ENCODE data around the gene C5AR2.
"Not testable (repeated sequence)": the region's sequence is repeated elsewhere in the genome, so short reads cannot be mapped to it uniquely, and the experiment has no call there.

Gene C5AR2

GRCh38 chr19:47324502-47324901, 7.5 kb upstream of the C5AR2 start:
- Histone ChIP-seq H2AFZ (ENCODE audit: low read length) (no peak overlapping the region), H3K36me3 (ENCODE audit: insufficient read depth, low read length) (no peaks in the 10 kb centered on the region), H3K79me2 (ENCODE audit: insufficient read depth, low read length) (no peaks in the 10 kb centered on the region), H3K4me1 (ENCODE audit: insufficient read depth, low read length, severe bottlenecking) (no peaks in the 10 kb centered on the region), H3K4me3 (ENCODE audit: low read depth, low read length, poor library complexity, severe bottlenecking) (no peak overlapping the region), H4K20me1 (ENCODE audit: insufficient read depth, low read length) (no peaks in the 10 kb centered on the region), H3K9ac (ENCODE audit: low read length) (no peak overlapping the region), H3F3A (ENCODE audit: insufficient read depth, low read length) (no peaks in the 10 kb centered on the region), H3K4me2 (ENCODE audit: low read length) (no peak overlapping the region), H3K9me2 (ENCODE audit: low read depth, low read length) (no peaks in the 10 kb centered on the region), H3K9me3 (ENCODE audit: low read length) (0 out of 2 replicates have a peak, but pooled peaks cover 3% of the 10 kb centered on the region), H3K27me3 (ENCODE audit: insufficient read depth, low read length) (peaks cover 16% of the 10 kb centered on the region; the same call in 1 of the 2 replicates), H3K27ac (ENCODE audit: low read depth, low read length, poor library complexity, severe bottlenecking) (no peak overlapping the region)
- TF ChIP-seq CTCF (IDR thresholded peaks at IDR 0.05; ENCODE audit: low read length), result no peak
- TF ChIP-seq EZH2 (IDR thresholded peaks at IDR 0.05; ENCODE audit: borderline replicate concordance, low read length), result no peak

GRCh38 chr19:47330466-47330869, 1.5 kb upstream of the C5AR2 start:
- TF ChIP-seq EZH2 (IDR thresholded peaks at IDR 0.05; ENCODE audit: borderline replicate concordance, low read length) (no peak), CTCF (IDR thresholded peaks at IDR 0.05; ENCODE audit: low read length) (no peak)
- Histone ChIP-seq H3K27me3 (ENCODE audit: insufficient read depth, low read length) (no peaks in the 10 kb centered on the region), H2AFZ (ENCODE audit: low read length) (no peak overlapping the region), H3K9me3 (ENCODE audit: low read length) (no peaks in the 10 kb centered on the region), H3K4me3 (ENCODE audit: low read depth, low read length, poor library complexity, severe bottlenecking) (no peak overlapping the region), H3K27ac (ENCODE audit: low read depth, low read length, poor library complexity, severe bottlenecking) (no peak overlapping the region), H3K4me1 (ENCODE audit: insufficient read depth, low read length, severe bottlenecking) (no peaks in the 10 kb centered on the region), H3K79me2 (ENCODE audit: insufficient read depth, low read length) (no peaks in the 10 kb centered on the region), H3F3A (ENCODE audit: insufficient read depth, low read length) (no peaks in the 10 kb centered on the region), H3K9me2 (ENCODE audit: low read depth, low read length) (no peaks in the 10 kb centered on the region), H3K9ac (ENCODE audit: low read length) (no peak overlapping the region), H3K36me3 (ENCODE audit: insufficient read depth, low read length) (no peaks in the 10 kb centered on the region), H4K20me1 (ENCODE audit: insufficient read depth, low read length) (no peaks in the 10 kb centered on the region), H3K4me2 (ENCODE audit: low read length) (no peak overlapping the region)

DNA sequence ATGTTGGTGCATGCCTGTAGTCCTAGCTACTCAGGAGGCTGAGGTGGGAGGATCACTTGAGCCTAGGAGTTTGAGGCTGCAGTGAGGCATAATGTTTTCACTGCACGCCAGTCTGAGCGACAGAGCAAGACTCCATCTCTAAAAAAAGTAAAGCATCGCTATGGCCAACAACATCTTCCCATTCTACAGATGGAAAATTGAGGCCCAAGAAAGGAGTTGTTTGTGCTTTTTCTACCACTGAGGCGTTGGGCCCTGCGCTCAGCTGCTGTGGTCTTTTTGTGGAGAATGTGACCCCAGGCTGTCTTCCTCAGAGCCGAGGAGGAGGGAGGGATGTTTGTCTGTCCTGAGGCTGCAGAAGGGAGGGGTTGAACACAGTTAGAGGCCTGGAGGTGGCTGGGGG, 485 bp upstream of the C5AR2 start:
- Histone ChIP-seq H3K4me3 (ENCODE audit: low read depth, low read length, poor library complexity, severe bottlenecking) (no peak overlapping the region), H3K27me3 (ENCODE audit: insufficient read depth, low read length) (no peaks in the 10 kb centered on the region), H2AFZ (ENCODE audit: low read length) (no peak overlapping the region), H3K9me2 (ENCODE audit: low read depth, low read length) (no peaks in the 10 kb centered on the region), H3F3A (ENCODE audit: insufficient read depth, low read length) (no peaks in the 10 kb centered on the region), H3K79me2 (ENCODE audit: insufficient read depth, low read length) (no peaks in the 10 kb centered on the region), H3K9ac (ENCODE audit: low read length) (no peak overlapping the region), H3K4me1 (ENCODE audit: insufficient read depth, low read length, severe bottlenecking) (peaks cover 2% of the 10 kb centered on the region), H4K20me1 (ENCODE audit: insufficient read depth, low read length) (no peaks in the 10 kb centered on the region), H3K4me2 (ENCODE audit: low read length) (no peak overlapping the region), H3K27ac (ENCODE audit: low read depth, low read length, poor library complexity, severe bottlenecking) (no peak overlapping the region), H3K36me3 (ENCODE audit: insufficient read depth, low read length) (no peaks in the 10 kb centered on the region), H3K9me3 (ENCODE audit: low read length) (no peaks in the 10 kb centered on the region)
- TF ChIP-seq CTCF (IDR thresholded peaks at IDR 0.05; ENCODE audit: low read length), result no peak
- TF ChIP-seq EZH2 (IDR thresholded peaks at IDR 0.05; ENCODE audit: borderline replicate concordance, low read length), result no peak

GRCh38 chr19:47336765-47337718, 5.1 kb downstream of the C5AR2 start:
- H3K4me1 ChIP-seq (ENCODE audit: insufficient read depth, low read length, severe bottlenecking); H3K36me3 ChIP-seq (ENCODE audit: insufficient read depth, low read length); H2AFZ ChIP-seq (ENCODE audit: low read length); H3F3A ChIP-seq (ENCODE audit: insufficient read depth, low read length); H3K27ac ChIP-seq (ENCODE audit: low read depth, low read length, poor library complexity, severe bottlenecking); H4K20me1 ChIP-seq (ENCODE audit: insufficient read depth, low read length); H3K9ac ChIP-seq (ENCODE audit: low read length); H3K9me2 ChIP-seq (ENCODE audit: low read depth, low read length); H3K4me2 ChIP-seq (ENCODE audit: low read length); H3K79me2 ChIP-seq (ENCODE audit: insufficient read depth, low read length); H3K9me3 ChIP-seq (ENCODE audit: low read length); H3K4me3 ChIP-seq (ENCODE audit: low read depth, low read length, poor library complexity, severe bottlenecking); H3K27me3 ChIP-seq (ENCODE audit: insufficient read depth, low read length): not testable (repeated sequence)

Measured in OCI-LY1 (cell line).